OCI-LY3 (cell line): Measurements from ENCODE around the gene LPCAT2.

Source experiments
- H2AFZ ChIP-seq: fragments of 200-600, 300-600 bp; shearing (Covaris generic); 2 replicates; pipeline ENCODE4 v1.6.0; 2014; ENCODE audit warnings: antibody characterized with exemption, low read depth, low read length
- H3K27ac ChIP-seq: fragments of 200-600, 300-600 bp; sonication (generic); 2 replicates; pipeline ENCODE4 v1.5.1; 2014; ENCODE audit warnings: mild to moderate bottlenecking, low read length, moderate library complexity, mixed read lengths
- H3K27me3 ChIP-seq: fragments of 200-600, 300-600 bp; sonication (generic); 2 replicates; pipeline ENCODE4 v1.6.1; 2014; ENCODE audit warnings: low read depth, low read length, mixed read lengths
- H3K36me3 ChIP-seq: fragments of 200-600, 300-600 bp; sonication (generic); replicated peaks from 2 replicates; pipeline ENCODE3; 2014; ENCODE audit warnings: low read depth, low read length, mixed read lengths
- H3K4me1 ChIP-seq: fragments of 300-600, 200-600 bp; sonication (generic); 2 replicates; pipeline ENCODE4 v1.6.1; 2014; ENCODE audit warnings: low read length, mixed read lengths
- H3K4me2 ChIP-seq: fragments of 200-600, 300-600 bp; sonication (generic); 2 replicates; pipeline ENCODE4 v1.6.1; 2014; ENCODE audit warnings: low read length, mixed read lengths
- H3K4me3 ChIP-seq: fragments of 300-600, 200-600 bp; sonication (generic); 2 replicates; pipeline ENCODE4 v1.5.1; 2014; ENCODE audit warnings: antibody characterized with exemption, mild to moderate bottlenecking, low read length, moderate library complexity
- H3K79me2 ChIP-seq: fragments of 300-600, 200-600 bp; shearing (Covaris generic); 2 replicates; pipeline ENCODE4 v1.6.1; 2014; ENCODE audit warnings: mild to moderate bottlenecking, low read length, mixed read lengths
- H3K9ac ChIP-seq: fragments of 300-600, 200-600 bp; shearing (Covaris generic); 2 replicates; pipeline ENCODE4 v1.6.0; 2014; ENCODE audit warnings: mild to moderate bottlenecking, low read length, moderate library complexity
- H3K9me3 ChIP-seq: fragments of 200-600, 300-600 bp; shearing (Covaris generic); 2 replicates; pipeline ENCODE4 v1.6.1; 2014; ENCODE audit warnings: low read length, mixed read lengths; ENCODE audit not compliant: insufficient read depth
- H4K20me1 ChIP-seq: fragments of 200-600, 300-600 bp; sonication (generic); 2 replicates; pipeline ENCODE4 v1.6.1; 2016; ENCODE audit warnings: low read length, mixed read lengths; ENCODE audit not compliant: insufficient read depth
- EZH2phosphoT487 ChIP-seq: fragments of 200-600 bp; shearing (Covaris generic); IDR thresholded peaks from 2 replicates; pipeline ENCODE4 v1.6.1; 2018; ENCODE audit warnings: antibody characterized with exemption, mixed run types, low read depth
- TF ChIP-seq, protein P1 (sequence below): fragments of 200-600, 300-600 bp; sonication (generic); IDR thresholded peaks from 2 replicates; pipeline ENCODE4 v1.5.1; 2014; ENCODE audit warnings: antibody characterized with exemption, low read length, low read depth

LPCAT2 gene

DNA sequence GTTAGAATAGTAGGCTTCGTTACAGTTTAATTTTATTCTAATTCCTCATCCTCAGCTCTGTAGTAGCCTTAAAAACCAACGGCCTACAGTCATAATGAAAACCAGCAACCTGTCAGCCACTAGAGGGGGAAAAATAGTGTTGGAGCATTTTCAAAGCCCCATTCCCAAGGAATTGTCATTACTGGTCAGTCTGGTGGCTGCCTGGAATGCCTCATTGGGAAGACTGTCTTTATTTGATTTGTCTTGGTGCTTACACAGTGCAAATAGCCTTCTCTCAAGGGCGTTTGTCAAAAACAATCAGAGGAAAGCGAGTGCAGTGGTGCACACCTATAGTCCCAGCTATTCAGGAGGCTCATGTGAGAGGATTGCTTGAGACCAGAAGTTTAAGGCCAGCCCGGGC is 4.7 kb downstream of the LPCAT2 start:
- H3K9me3 ChIP-seq: 0 out of 2 replicates have a peak, but pooled peaks cover 4% of the 10 kb centered on the region
- no peaks in the 10 kb centered on the region for H3K4me1 ChIP-seq
- H4K20me1 ChIP-seq: no peaks in the 10 kb centered on the region
- no peak overlapping the region for H3K27ac ChIP-seq
- H3K4me2 ChIP-seq: no peak overlapping the region
- no peaks in the 10 kb centered on the region for H3K36me3 ChIP-seq
- no peak overlapping the region for H3K4me3 ChIP-seq
- H2AFZ ChIP-seq: no peak overlapping the region
- H3K9ac ChIP-seq: no peak overlapping the region
- no peaks in the 10 kb centered on the region for H3K79me2 ChIP-seq
- no peaks in the 10 kb centered on the region for H3K27me3 ChIP-seq
- TF ChIP-seq, protein P1, sequence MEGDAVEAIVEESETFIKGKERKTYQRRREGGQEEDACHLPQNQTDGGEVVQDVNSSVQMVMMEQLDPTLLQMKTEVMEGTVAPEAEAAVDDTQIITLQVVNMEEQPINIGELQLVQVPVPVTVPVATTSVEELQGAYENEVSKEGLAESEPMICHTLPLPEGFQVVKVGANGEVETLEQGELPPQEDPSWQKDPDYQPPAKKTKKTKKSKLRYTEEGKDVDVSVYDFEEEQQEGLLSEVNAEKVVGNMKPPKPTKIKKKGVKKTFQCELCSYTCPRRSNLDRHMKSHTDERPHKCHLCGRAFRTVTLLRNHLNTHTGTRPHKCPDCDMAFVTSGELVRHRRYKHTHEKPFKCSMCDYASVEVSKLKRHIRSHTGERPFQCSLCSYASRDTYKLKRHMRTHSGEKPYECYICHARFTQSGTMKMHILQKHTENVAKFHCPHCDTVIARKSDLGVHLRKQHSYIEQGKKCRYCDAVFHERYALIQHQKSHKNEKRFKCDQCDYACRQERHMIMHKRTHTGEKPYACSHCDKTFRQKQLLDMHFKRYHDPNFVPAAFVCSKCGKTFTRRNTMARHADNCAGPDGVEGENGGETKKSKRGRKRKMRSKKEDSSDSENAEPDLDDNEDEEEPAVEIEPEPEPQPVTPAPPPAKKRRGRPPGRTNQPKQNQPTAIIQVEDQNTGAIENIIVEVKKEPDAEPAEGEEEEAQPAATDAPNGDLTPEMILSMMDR: no peak
- no peak for TF ChIP-seq EZH2phosphoT487

DNA sequence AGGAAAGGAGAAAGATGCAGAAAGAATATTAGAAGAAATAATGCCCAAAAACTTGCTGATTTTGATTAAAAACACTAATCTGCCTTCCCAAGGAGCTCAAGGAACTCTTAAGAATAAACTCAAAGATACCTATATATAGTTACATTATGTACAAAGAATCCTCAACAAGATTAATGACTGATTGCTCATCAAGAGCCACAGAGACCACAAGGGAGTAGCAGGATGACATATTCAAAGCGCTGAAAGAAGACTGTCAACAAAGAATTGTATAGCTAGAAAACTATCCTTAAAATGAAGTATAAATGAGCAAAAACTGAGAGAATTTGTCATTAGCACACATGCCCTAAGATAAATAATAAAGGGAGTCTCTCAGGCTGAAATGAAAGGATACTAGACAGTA is 6.2 kb downstream of the LPCAT2 start:
- Histone ChIP-seq H3K36me3 (no peaks in the 10 kb centered on the region), H2AFZ (no peak overlapping the region), H3K4me2 (no peak overlapping the region), H3K4me1 (no peaks in the 10 kb centered on the region), H3K9ac (no peak overlapping the region), H3K4me3 (no peak overlapping the region), H3K27ac (no peak overlapping the region), H3K9me3 (0 out of 2 replicates have a peak, but pooled peaks cover 4% of the 10 kb centered on the region), H4K20me1 (no peaks in the 10 kb centered on the region), H3K79me2 (no peaks in the 10 kb centered on the region), H3K27me3 (no peaks in the 10 kb centered on the region)
- TF ChIP-seq, protein P1: no peak
- TF ChIP-seq EZH2phosphoT487: no peak

DNA sequence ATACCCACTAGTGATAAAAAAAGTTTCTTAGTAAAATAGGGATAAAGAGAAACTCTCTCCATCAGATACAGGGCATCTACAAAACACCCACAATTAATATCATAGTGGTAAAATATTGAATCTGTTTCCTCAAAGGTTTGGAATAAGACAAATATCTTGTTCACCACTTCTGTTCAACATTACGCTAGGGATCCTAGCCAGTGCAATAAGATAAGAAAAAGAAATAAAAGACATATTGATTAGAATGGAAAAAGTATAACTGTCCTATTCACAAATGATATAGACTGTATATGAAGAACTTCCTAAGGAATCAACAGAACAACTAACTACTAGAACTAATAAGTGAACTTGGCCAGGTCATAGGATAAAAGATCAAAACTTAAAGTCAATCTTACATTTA is 12.9 kb downstream of the LPCAT2 start:
- H2AFZ ChIP-seq: no peak overlapping the region
- H4K20me1 ChIP-seq: no peaks in the 10 kb centered on the region
- no peak for TF ChIP-seq EZH2phosphoT487
- TF ChIP-seq, protein P1: no peak
- H3K9ac ChIP-seq: no peak overlapping the region
- no peak overlapping the region for H3K4me3 ChIP-seq
- no peak overlapping the region for H3K27ac ChIP-seq
- no peaks in the 10 kb centered on the region; the same call in 1 of the 2 replicates for H3K9me3 ChIP-seq
- H3K4me2 ChIP-seq: no peak overlapping the region
- H3K4me1 ChIP-seq: no peaks in the 10 kb centered on the region
- no peaks in the 10 kb centered on the region for H3K27me3 ChIP-seq
- no peaks in the 10 kb centered on the region for H3K36me3 ChIP-seq
- no peaks in the 10 kb centered on the region for H3K79me2 ChIP-seq

DNA sequence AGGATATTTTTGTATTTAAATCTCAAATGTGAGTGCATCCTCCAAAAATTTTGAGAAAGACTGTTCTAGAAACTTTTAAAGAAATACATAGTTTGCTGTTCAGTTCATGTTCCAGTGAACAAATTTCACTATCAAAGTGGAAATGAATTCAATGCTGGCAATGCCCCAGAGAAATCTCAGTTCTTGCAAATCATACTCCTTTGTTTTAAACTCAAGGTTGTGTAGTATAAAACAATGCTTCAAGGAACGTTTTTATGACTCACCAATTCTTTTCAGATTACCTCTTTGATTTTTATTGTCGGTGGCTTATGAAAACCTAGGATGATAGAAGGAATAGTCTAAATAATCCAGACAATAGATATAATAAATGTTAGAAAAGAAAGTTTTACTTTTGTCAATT is 17.6 kb downstream of the LPCAT2 start:
- Histone ChIP-seq H3K36me3 (no peaks in the 10 kb centered on the region), H3K4me2 (no peak overlapping the region), H3K27me3 (0 out of 2 replicates have a peak, but pooled peaks cover 4% of the 10 kb centered on the region), H3K79me2 (no peaks in the 10 kb centered on the region), H3K4me3 (no peak overlapping the region), H3K9me3 (no peaks in the 10 kb centered on the region; the same call in 1 of the 2 replicates), H3K9ac (no peak overlapping the region), H4K20me1 (no peaks in the 10 kb centered on the region), H2AFZ (no peak overlapping the region), H3K4me1 (no peaks in the 10 kb centered on the region), H3K27ac (no peak overlapping the region)
- TF ChIP-seq, protein P1: no peak
- TF ChIP-seq EZH2phosphoT487: no peak
